Type B pancreatic cell (in vitro differentiated cells): ENCODE results near the gene PCDHB13. TPM values are rescaled to one million over a fixed set of nuclear protein-coding genes. Genes with fewer than 3 reads are reported as not detected.
A peak's percentile ranks its signal among the peaks of the same experiment; 100 is the strongest.
"Not testable (repeated sequence)": the region's sequence is repeated elsewhere in the genome, so short reads cannot be mapped to it uniquely, and the experiment has no call there.

Source experiments
- DNase-seq: peaks from one replicate; pipeline ENCODE4 v3.0.0; 2021; ENCODE audit warnings: mixed read lengths; ENCODE audit not compliant: unreplicated experiment; ENCODE audit errors: extremely low spot score
- H3K27ac Mint-ChIP-seq: 2 replicates; pipeline ENCODE4 v1.8.0; 2021; ENCODE audit warnings: mild to moderate bottlenecking, mixed read lengths
- H3K27me3 Mint-ChIP-seq: 2 replicates; pipeline ENCODE4 v1.8.0; 2021; ENCODE audit warnings: mixed read lengths
- H3K36me3 Mint-ChIP-seq: 2 replicates; pipeline ENCODE4 v1.8.0; 2021; ENCODE audit warnings: mixed read lengths
- H3K4me1 Mint-ChIP-seq: one replicate; pipeline ENCODE4 v1.8.0; 2021; ENCODE audit warnings: mixed read lengths; ENCODE audit not compliant: unreplicated experiment
- H3K4me3 Mint-ChIP-seq: 2 replicates; pipeline ENCODE4 v1.8.0; 2021; ENCODE audit warnings: mild to moderate bottlenecking, mixed read lengths
- H3K9me3 Mint-ChIP-seq: 2 replicates; pipeline ENCODE4 v1.8.0; 2021; ENCODE audit warnings: mixed read lengths
- CTCF ChIP-seq: fragments of 200-600 bp; sonication (generic); conservative IDR thresholded peaks from 2 replicates; pipeline ENCODE4 v1.5.0; 2021; ENCODE audit warnings: antibody characterized with exemption, mild to moderate bottlenecking
- total RNA-seq: library from RNA; stranded (reverse); gene quantifications from 2 replicates; pipeline ENCODE4 v1.2.1, GENCODE V29; 2021; ENCODE audit warnings: low replicate concordance

The PCDHB13 gene
- total RNA-seq, 1 donor from 2014 or later, result 2.3 TPM

- not testable (repeated sequence) for H3K27me3 Mint-ChIP-seq, H3K4me3 Mint-ChIP-seq, H3K27ac Mint-ChIP-seq, H3K9me3 Mint-ChIP-seq, H3K4me1 Mint-ChIP-seq, H3K36me3 Mint-ChIP-seq, DNase-seq
These were observed 864 bp downstream of the PCDHB13 start for GRCh38 chr5:141214583-141214982.

- H3K9me3 Mint-ChIP-seq, H3K4me1 Mint-ChIP-seq, DNase-seq, H3K27me3 Mint-ChIP-seq, H3K36me3 Mint-ChIP-seq, H3K4me3 Mint-ChIP-seq, H3K27ac Mint-ChIP-seq: not testable (repeated sequence)
These were observed 1.8 kb downstream of the PCDHB13 start for GRCh38 chr5:141215504-141215903.

GRCh38 chr5:141216035-141216434, 2.3 kb downstream of the PCDHB13 start:
- not testable (repeated sequence) for H3K4me3 Mint-ChIP-seq, H3K4me1 Mint-ChIP-seq, H3K36me3 Mint-ChIP-seq, H3K27me3 Mint-ChIP-seq, H3K27ac Mint-ChIP-seq, DNase-seq, H3K9me3 Mint-ChIP-seq

- Mint-ChIP-seq H3K36me3 (peaks cover 5% of the 10 kb centered on the region), H3K9me3 (no peaks in the 10 kb centered on the region), H3K27ac (no peak within 1 kb of the TSS), H3K4me3 (peak within 1 kb of the TSS; percentile 74), H3K4me1 (no peaks in the 10 kb centered on the region), H3K27me3 (no peaks in the 10 kb centered on the region)
- TF ChIP-seq CTCF, result peak; percentile 69
- DNase-seq, result no peak
These were observed 9.5 kb downstream of the PCDHB13 start, which contains the start of gene PCDHB14 for GRCh38 chr5:141223112-141223783. TSS of gene PCDHB14 (plus strand) at chr5:141223343. CDS start at chr5:141223506, 163 bp downstream.

- not testable (repeated sequence) for H3K36me3 Mint-ChIP-seq, H3K9me3 Mint-ChIP-seq, H3K27ac Mint-ChIP-seq, H3K4me1 Mint-ChIP-seq, H3K4me3 Mint-ChIP-seq, DNase-seq, H3K27me3 Mint-ChIP-seq
These were observed 11.1 kb downstream of the PCDHB13 start for GRCh38 chr5:141224844-141225243.

GRCh38 chr5:141225421-141225820, 11.7 kb downstream of the PCDHB13 start:
- not testable (repeated sequence) for H3K9me3 Mint-ChIP-seq, H3K36me3 Mint-ChIP-seq, DNase-seq, H3K4me3 Mint-ChIP-seq, H3K27ac Mint-ChIP-seq, H3K27me3 Mint-ChIP-seq, H3K4me1 Mint-ChIP-seq

- Mint-ChIP-seq H3K4me1 (no peaks in the 10 kb centered on the region), H3K27me3 (no peaks in the 10 kb centered on the region), H3K9me3 (peaks cover 7% of the 10 kb centered on the region), H3K36me3 (no peaks in the 10 kb centered on the region), H3K4me3 (no peak overlapping the region), H3K27ac (no peak overlapping the region)
- no peak for DNase-seq
- no peak for TF ChIP-seq CTCF
These were observed 20.5 kb downstream of the PCDHB13 start for GRCh38 chr5:141234109-141234667.

- peaks cover 19% of the 10 kb centered on the region for H3K9me3 Mint-ChIP-seq
- H3K27me3 Mint-ChIP-seq, H3K4me1 Mint-ChIP-seq, H3K27ac Mint-ChIP-seq, DNase-seq, H3K36me3 Mint-ChIP-seq, H3K4me3 Mint-ChIP-seq: not testable (repeated sequence)
These were observed 22.2 kb downstream of the PCDHB13 start for GRCh38 chr5:141235922-141236321.
